NK-92 (cell line): ENCODE measurements around the gene TEX48.

Experiments
- DNase-seq: peaks from one replicate; lab custom pipeline; 2025; ENCODE audit not compliant: unreplicated experiment; lab: John Stamatoyannopoulos, UW

Gene TEX48

GRCh38 chr9:114624677-114625076, 57.3 kb downstream of the TEX48 start:
- DNase-seq, result no peak

- no peak for DNase-seq
Measured at GRCh38 chr9:114621975-114622609, 59.9 kb downstream of the TEX48 start.

- DNase-seq, result no peak
Measured at GRCh38 chr9:114621561-114621960, 60.4 kb downstream of the TEX48 start.

GRCh38 chr9:114619191-114619761, 62.7 kb downstream of the TEX48 start:
- no peak for DNase-seq

- no peak for DNase-seq
Measured at GRCh38 chr9:114616684-114617520, 65.1 kb downstream of the TEX48 start.
